ENCODE data around the gene PIEZO1.

DNA sequence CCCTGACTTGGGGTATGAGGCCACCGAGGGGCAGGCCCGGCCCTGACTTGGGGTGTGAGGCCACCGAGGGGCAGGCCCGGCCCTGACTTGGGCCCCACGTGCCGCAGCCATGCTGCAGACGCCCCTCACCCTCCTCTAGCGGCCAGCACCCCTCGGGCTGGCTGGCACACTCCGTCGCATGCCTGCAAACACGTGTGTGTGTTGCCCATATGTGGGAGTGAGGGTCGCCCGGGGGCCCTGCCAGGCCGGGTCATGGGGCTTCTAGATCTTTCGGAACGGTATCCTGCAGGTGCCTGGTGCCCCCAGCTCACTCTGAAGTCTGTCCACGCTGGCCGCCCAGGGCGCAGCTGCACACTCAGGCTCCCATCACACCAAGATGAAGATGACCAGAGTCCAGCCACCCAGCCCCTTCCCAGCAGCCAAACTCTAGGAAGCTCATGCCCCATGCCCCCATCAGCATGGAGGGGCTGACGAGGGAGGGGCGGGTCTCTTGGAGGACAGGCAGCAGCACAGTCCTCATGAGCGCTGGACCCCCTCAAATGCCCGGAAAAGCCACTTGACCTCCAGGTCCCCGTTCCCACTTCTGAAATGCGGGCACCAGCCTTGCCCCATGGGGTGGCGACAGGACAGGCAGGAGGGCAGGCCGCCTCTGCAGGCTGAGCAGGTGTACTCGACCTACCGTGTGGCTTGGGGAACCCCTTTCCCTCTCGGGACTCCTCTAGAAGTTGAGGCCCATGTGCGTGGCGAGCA lies 44.9 kb downstream of the PIEZO1 start:
- TF ChIP-seq, protein P1, sequence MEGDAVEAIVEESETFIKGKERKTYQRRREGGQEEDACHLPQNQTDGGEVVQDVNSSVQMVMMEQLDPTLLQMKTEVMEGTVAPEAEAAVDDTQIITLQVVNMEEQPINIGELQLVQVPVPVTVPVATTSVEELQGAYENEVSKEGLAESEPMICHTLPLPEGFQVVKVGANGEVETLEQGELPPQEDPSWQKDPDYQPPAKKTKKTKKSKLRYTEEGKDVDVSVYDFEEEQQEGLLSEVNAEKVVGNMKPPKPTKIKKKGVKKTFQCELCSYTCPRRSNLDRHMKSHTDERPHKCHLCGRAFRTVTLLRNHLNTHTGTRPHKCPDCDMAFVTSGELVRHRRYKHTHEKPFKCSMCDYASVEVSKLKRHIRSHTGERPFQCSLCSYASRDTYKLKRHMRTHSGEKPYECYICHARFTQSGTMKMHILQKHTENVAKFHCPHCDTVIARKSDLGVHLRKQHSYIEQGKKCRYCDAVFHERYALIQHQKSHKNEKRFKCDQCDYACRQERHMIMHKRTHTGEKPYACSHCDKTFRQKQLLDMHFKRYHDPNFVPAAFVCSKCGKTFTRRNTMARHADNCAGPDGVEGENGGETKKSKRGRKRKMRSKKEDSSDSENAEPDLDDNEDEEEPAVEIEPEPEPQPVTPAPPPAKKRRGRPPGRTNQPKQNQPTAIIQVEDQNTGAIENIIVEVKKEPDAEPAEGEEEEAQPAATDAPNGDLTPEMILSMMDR (IDR thresholded peaks at IDR 0.05; ENCODE audit: low read depth, low read length, poor library complexity, severe bottlenecking) = no peak
- no peak for TF ChIP-seq EZH2phosphoT487 (IDR thresholded peaks at IDR 0.05; ENCODE audit: borderline replicate concordance, low read length)

Data from DOHH2 (cell line).